ENCODE measurements around the gene SELENOH. TPM values are rescaled to one million over a fixed set of nuclear protein-coding genes. Genes with fewer than 3 reads are reported as not detected.
A peak's percentile ranks its signal among the peaks of the same experiment; 100 is the strongest.

SELENOH gene
- total and polyA plus RNA-seq, 2 of the 8 experiments (the other 6 are each of a cell fraction or from before 2014, with no cell fraction given) = 243 to 264 TPM

DNA sequence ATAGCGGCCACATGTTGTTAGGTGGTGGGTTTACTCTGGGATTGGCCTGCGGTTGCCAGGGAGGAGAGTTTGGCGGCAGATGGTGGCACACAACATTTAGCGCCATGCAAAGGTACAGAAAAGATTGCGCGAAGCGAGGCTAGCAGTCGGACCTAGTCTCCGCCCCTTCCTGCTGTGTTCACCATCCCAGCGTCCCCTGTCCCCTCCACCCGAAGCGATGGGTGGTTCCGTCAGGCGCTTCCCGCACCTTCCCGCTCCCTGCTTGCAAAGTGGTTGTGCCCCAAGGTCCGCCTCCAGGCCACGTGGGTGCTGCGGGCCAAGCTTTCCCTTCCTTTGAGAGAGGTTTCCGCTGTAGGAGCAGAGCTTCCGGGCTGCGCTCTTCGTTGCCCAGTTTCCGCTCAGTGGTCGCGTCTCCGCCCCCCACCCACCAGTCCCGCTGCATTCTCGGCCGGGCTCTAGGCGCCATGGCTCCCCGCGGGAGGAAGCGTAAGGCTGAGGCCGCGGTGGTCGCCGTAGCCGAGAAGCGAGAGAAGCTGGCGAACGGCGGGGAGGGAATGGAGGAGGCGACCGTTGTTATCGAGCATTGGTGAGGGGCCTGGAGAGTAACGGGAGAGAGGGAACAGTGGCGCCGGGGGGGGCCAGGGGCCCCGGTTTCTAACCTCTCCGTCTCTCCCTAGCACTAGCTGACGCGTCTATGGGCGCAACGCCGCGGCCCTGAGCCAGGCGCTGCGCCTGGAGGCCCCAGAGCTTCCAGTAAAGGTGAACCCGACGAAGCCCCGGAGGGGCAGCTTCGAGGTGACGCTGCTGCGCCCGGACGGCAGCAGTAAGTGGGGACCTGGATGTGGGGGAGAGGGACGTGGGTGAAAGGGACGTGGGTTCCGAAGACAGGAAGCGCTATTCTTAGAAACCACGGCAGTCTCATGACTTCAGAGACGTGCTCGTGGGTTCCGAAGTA is at the start of gene SELENOH (continued):
- TF ChIP-seq SRF (IDR thresholded peaks at IDR 0.05; ENCODE audit: low read depth, low read length) = peak; percentile 58; the same call in 1 of the 2 replicates
- peak; percentile 63 for TF ChIP-seq KDM4A (IDR thresholded peaks at IDR 0.05; ENCODE audit: low read depth, low read length, severe bottlenecking)
- no peak for TF ChIP-seq JUN (IDR thresholded peaks at IDR 0.05; ENCODE audit: low read depth, low read length)
- no peak for TF ChIP-seq CBX8 (IDR thresholded peaks at IDR 0.05; ENCODE audit: borderline replicate concordance, low read depth, low read length)
- TF ChIP-seq, protein P1, sequence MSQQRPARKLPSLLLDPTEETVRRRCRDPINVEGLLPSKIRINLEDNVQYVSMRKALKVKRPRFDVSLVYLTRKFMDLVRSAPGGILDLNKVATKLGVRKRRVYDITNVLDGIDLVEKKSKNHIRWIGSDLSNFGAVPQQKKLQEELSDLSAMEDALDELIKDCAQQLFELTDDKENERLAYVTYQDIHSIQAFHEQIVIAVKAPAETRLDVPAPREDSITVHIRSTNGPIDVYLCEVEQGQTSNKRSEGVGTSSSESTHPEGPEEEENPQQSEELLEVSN (IDR thresholded peaks at IDR 0.05) = peak; percentile 91
- TF ChIP-seq, protein P2, sequence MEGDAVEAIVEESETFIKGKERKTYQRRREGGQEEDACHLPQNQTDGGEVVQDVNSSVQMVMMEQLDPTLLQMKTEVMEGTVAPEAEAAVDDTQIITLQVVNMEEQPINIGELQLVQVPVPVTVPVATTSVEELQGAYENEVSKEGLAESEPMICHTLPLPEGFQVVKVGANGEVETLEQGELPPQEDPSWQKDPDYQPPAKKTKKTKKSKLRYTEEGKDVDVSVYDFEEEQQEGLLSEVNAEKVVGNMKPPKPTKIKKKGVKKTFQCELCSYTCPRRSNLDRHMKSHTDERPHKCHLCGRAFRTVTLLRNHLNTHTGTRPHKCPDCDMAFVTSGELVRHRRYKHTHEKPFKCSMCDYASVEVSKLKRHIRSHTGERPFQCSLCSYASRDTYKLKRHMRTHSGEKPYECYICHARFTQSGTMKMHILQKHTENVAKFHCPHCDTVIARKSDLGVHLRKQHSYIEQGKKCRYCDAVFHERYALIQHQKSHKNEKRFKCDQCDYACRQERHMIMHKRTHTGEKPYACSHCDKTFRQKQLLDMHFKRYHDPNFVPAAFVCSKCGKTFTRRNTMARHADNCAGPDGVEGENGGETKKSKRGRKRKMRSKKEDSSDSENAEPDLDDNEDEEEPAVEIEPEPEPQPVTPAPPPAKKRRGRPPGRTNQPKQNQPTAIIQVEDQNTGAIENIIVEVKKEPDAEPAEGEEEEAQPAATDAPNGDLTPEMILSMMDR (IDR thresholded peaks at IDR 0.05; ENCODE audit: control extremely low read depth in 1 of 3, insufficient read depth in 1 of 3, low read depth in 1 of 3, low read length in 3 of 3) = peak in 1 of 3 experiments; percentile 5; a peak in 1 of 4 replicates
- 0 out of 2 replicates have a peak, but pooled peaks have one; percentile 59 for TF ChIP-seq TCF12 (IDR thresholded peaks at IDR 0.05; ENCODE audit: low read depth, low read length)
- TF ChIP-seq, protein P3, sequence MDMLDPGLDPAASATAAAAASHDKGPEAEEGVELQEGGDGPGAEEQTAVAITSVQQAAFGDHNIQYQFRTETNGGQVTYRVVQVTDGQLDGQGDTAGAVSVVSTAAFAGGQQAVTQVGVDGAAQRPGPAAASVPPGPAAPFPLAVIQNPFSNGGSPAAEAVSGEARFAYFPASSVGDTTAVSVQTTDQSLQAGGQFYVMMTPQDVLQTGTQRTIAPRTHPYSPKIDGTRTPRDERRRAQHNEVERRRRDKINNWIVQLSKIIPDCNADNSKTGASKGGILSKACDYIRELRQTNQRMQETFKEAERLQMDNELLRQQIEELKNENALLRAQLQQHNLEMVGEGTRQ (IDR thresholded peaks at IDR 0.05; ENCODE audit: low read length) = peak; percentile 91
- TF ChIP-seq SUZ12 (IDR thresholded peaks at IDR 0.05; ENCODE audit: low read length) = no peak
- TF ChIP-seq ZNF274 (IDR thresholded peaks at IDR 0.05; ENCODE audit: borderline replicate concordance, extremely low read depth, low read length) = no peak
- TF ChIP-seq CREB1 (IDR thresholded peaks at IDR 0.05) = peak; percentile 74
- peak; percentile 23; the same call in 1 of the 2 replicates for TF ChIP-seq TEAD4 (IDR thresholded peaks at IDR 0.05; ENCODE audit: low read depth, low read length)
- no peak for TF ChIP-seq BCL11A (IDR thresholded peaks at IDR 0.05; ENCODE audit: low read depth in 2 of 2, low read length in 2 of 2)
- peak; percentile 41 to 54; a peak in 1 of 4 replicates for TF ChIP-seq HDAC2 (IDR thresholded peaks at IDR 0.05; ENCODE audit: borderline replicate concordance in 1 of 2, low read depth in 2 of 2, low read length in 2 of 2)
- peak; percentile 61 for TF ChIP-seq SIX5 (IDR thresholded peaks at IDR 0.05; ENCODE audit: low read depth, low read length)
- TF ChIP-seq TAF1 (IDR thresholded peaks at IDR 0.05; ENCODE audit: low read depth, low read length) = peak; percentile 94
- peak in 1 of 2 experiments; percentile 97; a peak in 2 of 3 replicates for TF ChIP-seq EP300 (IDR thresholded peaks at IDR 0.05; ENCODE audit: borderline replicate concordance in 1 of 2, low read depth in 2 of 2, low read length in 2 of 2)
